OCI-M2 (cell line): Measurements from ENCODE around the gene BLOC1S3.
"Not testable (repeated sequence)": the region's sequence is repeated elsewhere in the genome, so short reads cannot be mapped to it uniquely, and the experiment has no call there.

Experiments
- DNase-seq: peaks from one replicate; lab custom pipeline; 2025; ENCODE audit not compliant: unreplicated experiment; lab: John Stamatoyannopoulos, UW

Gene BLOC1S3

DNA sequence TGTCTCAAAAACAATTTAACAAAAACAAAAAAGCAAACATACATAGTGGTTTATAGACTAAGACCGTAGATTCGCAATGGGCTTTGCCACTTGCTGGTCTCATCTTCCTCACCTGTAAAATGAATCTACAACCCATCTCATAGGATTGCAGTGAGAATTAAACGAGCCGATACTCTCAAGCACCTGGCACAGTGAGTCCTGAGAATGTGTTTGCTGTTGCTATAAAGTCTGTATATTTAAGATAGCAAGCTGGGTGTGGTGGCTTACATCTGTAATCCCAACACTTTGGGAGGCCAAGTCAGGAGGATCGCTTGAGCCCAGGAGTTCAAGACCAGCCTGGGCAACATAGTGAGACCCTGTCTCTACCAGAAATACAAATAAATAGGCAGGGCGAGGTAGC is 44.1 kb downstream of the BLOC1S3 start:
- no peak for DNase-seq

DNA sequence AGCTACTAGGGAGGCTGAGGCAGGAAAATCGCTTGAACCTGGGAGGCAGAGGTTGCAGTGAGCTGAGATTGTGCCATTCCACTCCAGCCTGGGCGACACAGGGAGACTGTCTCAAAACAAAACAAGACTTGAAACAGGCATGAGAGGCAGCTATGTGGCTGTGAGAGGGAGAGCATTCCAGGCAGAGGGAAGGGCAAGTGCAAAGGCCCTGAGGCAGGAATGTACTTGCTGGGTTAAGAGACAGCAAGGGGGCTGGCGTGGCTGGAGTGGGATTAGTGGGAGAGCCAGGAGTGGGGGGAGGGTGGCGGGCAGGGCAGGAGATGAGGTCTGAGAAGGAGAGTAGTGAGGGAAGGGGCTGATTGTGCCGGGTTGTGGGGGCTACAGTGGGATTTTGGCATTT is 45.3 kb downstream of the BLOC1S3 start:
- DNase-seq = no peak

GRCh38 chr19:45224645-45225044 is 46.1 kb downstream of the BLOC1S3 start:
- DNase-seq = no peak

GRCh38 chr19:45229056-45229455 is 50.5 kb downstream of the BLOC1S3 start:
- DNase-seq = not testable (repeated sequence)
